LNCAP (cell line): ENCODE measurements around the gene CTXN1.

Experiments used
- CTCF ChIP-seq: fragments of 450-650 bp; IDR thresholded peaks from 2 replicates; pipeline ENCODE4 v1.5.1; 2017; ENCODE audit warnings: mild to moderate bottlenecking

CTXN1 gene

GRCh38 chr19:7941895-7942596 is 16.1 kb upstream of the CTXN1 start:
- TF ChIP-seq CTCF, result no peak

GRCh38 chr19:7940841-7941240 is 14.9 kb upstream of the CTXN1 start:
- TF ChIP-seq CTCF, result no peak

GRCh38 chr19:7934766-7935165 is 8.8 kb upstream of the CTXN1 start:
- TF ChIP-seq CTCF, result no peak

- TF ChIP-seq CTCF, result no peak
Measured at GRCh38 chr19:7933828-7934725, 8.1 kb upstream of the CTXN1 start.

- TF ChIP-seq CTCF, result peak; percentile 49
Measured at GRCh38 chr19:7933411-7933810, 7.5 kb upstream of the CTXN1 start.

GRCh38 chr19:7932930-7933300 is 7.0 kb upstream of the CTXN1 start:
- no peak for TF ChIP-seq CTCF

GRCh38 chr19:7932276-7932929 is 6.5 kb upstream of the CTXN1 start:
- no peak for TF ChIP-seq CTCF
